ENCODE data around the gene FBLN7. TPM values are rescaled to one million over a fixed set of nuclear protein-coding genes. Genes with fewer than 3 reads are reported as not detected.
"Not testable (repeated sequence)": the region's sequence is repeated elsewhere in the genome, so short reads cannot be mapped to it uniquely, and the experiment has no call there.

The FBLN7 gene
- polyA plus RNA-seq, 3 donors: 0.04 TPM; not detected in 2

GRCh38 chr2:112110966-112111365 is 27.2 kb upstream of the FBLN7 start:
- H3K36me3 Mint-ChIP-seq: peaks cover 69 to 72% of the 10 kb centered on the region in 2 donors
- H3K27ac Mint-ChIP-seq: no peak overlapping the region
- Histone ChIP-seq H3K4me2 (replicated peaks; ENCODE audit: extremely low read depth, low read length, poor library complexity, severe bottlenecking) (no peak overlapping the region), H3K9ac (ENCODE audit: insufficient read depth, low read length, poor library complexity, severe bottlenecking) (no peak overlapping the region), H3K9me3 (replicated peaks in 1 of 2; ENCODE audit: control insufficient read depth in 1 of 2, insufficient read depth in 1 of 2, low read length in 2 of 2) (peaks cover 3 to 13% of the 10 kb centered on the region in 2 donors), H3K4me3 (replicated peaks in 1 of 3; ENCODE audit: low read depth in 2 of 3, low read length in 3 of 3) (no peak overlapping the region), H3K27ac (ENCODE audit: low read depth in 1 of 2, low read length in 2 of 2) (no peak overlapping the region), H2AFZ (ENCODE audit: insufficient read depth, low read depth, low read length, poor library complexity, severe bottlenecking) (no peak overlapping the region), H4K20me1 (ENCODE audit: insufficient read depth, low read length) (no peaks in the 10 kb centered on the region), H3K4me1 (ENCODE audit: control insufficient read depth in 1 of 2, insufficient read depth in 2 of 2, low read length in 2 of 2) (no peaks in the 10 kb centered on the region), H3K27me3 (ENCODE audit: control insufficient read depth in 2 of 2, insufficient read depth in 2 of 2, low read length in 2 of 2) (no peaks in the 10 kb centered on the region), H3K79me2 (ENCODE audit: insufficient read depth, low read length) (no peaks in the 10 kb centered on the region), H3K36me3 (replicated peaks in 1 of 2; ENCODE audit: control insufficient read depth in 1 of 2, insufficient read depth in 2 of 2, low read length in 2 of 2) (peaks cover 80 to 82% of the 10 kb centered on the region in 2 donors)
- H3K4me3 Mint-ChIP-seq: no peak overlapping the region
- no peak for DNase-seq
- intact Hi-C loops (cut with micrococcal nuclease): no loop called here
- H3K4me1 Mint-ChIP-seq: no peaks in the 10 kb centered on the region
- WGBS (ENCODE audit: insufficient coverage): no CpG with 5 or more reads among the region's 1 CpG
- H3K27me3 Mint-ChIP-seq (ENCODE audit: low read depth in 3 of 3): peaks cover 0 to 1% (median 0%) of the 10 kb centered on the region in 3 donors
- no peak for TF ChIP-seq CTCF (IDR thresholded peaks at IDR 0.05)
- peaks cover 12 to 20% (median 14%) of the 10 kb centered on the region in 7 donors for H3K9me3 Mint-ChIP-seq

GRCh38 chr2:112113354-112113753 is 24.8 kb upstream of the FBLN7 start:
- H3K4me2 ChIP-seq (replicated peaks; ENCODE audit: extremely low read depth, low read length, poor library complexity, severe bottlenecking); H3K27ac ChIP-seq (ENCODE audit: low read depth in 1 of 2, low read length in 2 of 2); H4K20me1 ChIP-seq (ENCODE audit: insufficient read depth, low read length); H3K27ac Mint-ChIP-seq; H3K27me3 ChIP-seq (ENCODE audit: control insufficient read depth in 2 of 2, insufficient read depth in 2 of 2, low read length in 2 of 2); H3K4me3 Mint-ChIP-seq; H3K4me3 ChIP-seq (replicated peaks in 1 of 3; ENCODE audit: low read depth in 2 of 3, low read length in 3 of 3); H2AFZ ChIP-seq (ENCODE audit: insufficient read depth, low read depth, low read length, poor library complexity, severe bottlenecking); DNase-seq; H3K4me1 ChIP-seq (ENCODE audit: control insufficient read depth in 1 of 2, insufficient read depth in 2 of 2, low read length in 2 of 2); H3K4me1 Mint-ChIP-seq; H3K9ac ChIP-seq (ENCODE audit: insufficient read depth, low read length, poor library complexity, severe bottlenecking); intact Hi-C loops (cut with micrococcal nuclease); H3K79me2 ChIP-seq (ENCODE audit: insufficient read depth, low read length); H3K27me3 Mint-ChIP-seq (ENCODE audit: low read depth in 3 of 3): not testable (repeated sequence)
- Histone ChIP-seq H3K36me3 (replicated peaks in 1 of 2; ENCODE audit: control insufficient read depth in 1 of 2, insufficient read depth in 2 of 2, low read length in 2 of 2) (peaks cover 79 to 82% of the 10 kb centered on the region in 2 donors), H3K9me3 (replicated peaks in 1 of 2; ENCODE audit: control insufficient read depth in 1 of 2, insufficient read depth in 1 of 2, low read length in 2 of 2) (peaks cover 3 to 13% of the 10 kb centered on the region in 2 donors)
- H3K9me3 Mint-ChIP-seq: peaks cover 8 to 17% (median 12%) of the 10 kb centered on the region in 7 donors
- 100% methylated on average over 4 of the region's 4 CpGs for WGBS (ENCODE audit: insufficient coverage)
- H3K36me3 Mint-ChIP-seq: peaks cover 71 to 74% of the 10 kb centered on the region in 2 donors

All from CD14-positive monocyte (primary cell).